AG20443 (cell line): ENCODE results near the gene MXD1.

ENCODE experiments used
- DNase-seq: peaks from one replicate; pipeline ENCODE4 v3.0.0; 2012; ENCODE audit warnings: low spot score, mixed read lengths

Gene MXD1

GRCh38 chr2:69952336-69953115 lies 37.6 kb downstream of the MXD1 start:
- no peak for DNase-seq

- DNase-seq, result no peak
These were observed 39.2 kb downstream of the MXD1 start for GRCh38 chr2:69954084-69954483.

- DNase-seq, result no peak
These were observed 40.1 kb downstream of the MXD1 start for GRCh38 chr2:69955029-69955428.

GRCh38 chr2:69956475-69956979 lies 41.6 kb downstream of the MXD1 start:
- DNase-seq, result no peak

GRCh38 chr2:69957965-69958364 lies 43.1 kb downstream of the MXD1 start:
- no peak for DNase-seq

- no peak for DNase-seq
These were observed 43.6 kb downstream of the MXD1 start for GRCh38 chr2:69958480-69958879.

- DNase-seq, result no peak
These were observed 44.5 kb downstream of the MXD1 start for GRCh38 chr2:69959425-69959824.

- no peak for DNase-seq
These were observed 45.9 kb downstream of the MXD1 start for GRCh38 chr2:69960821-69961220.

- no peak for DNase-seq
These were observed 46.6 kb downstream of the MXD1 start, which contains the start of gene ASPRV1 for GRCh38 chr2:69961496-69961895. TSS of gene ASPRV1 (minus strand) at chr2:69961631. CDS start at chr2:69961436, 195 bp downstream.

- no peak for DNase-seq
These were observed 48.2 kb downstream of the MXD1 start for GRCh38 chr2:69962986-69963730.

- DNase-seq, result no peak
These were observed 49.5 kb downstream of the MXD1 start for GRCh38 chr2:69964353-69964841.

GRCh38 chr2:69965756-69966445 lies 51.0 kb downstream of the MXD1 start:
- no peak for DNase-seq

GRCh38 chr2:69966496-69966895 lies 51.6 kb downstream of the MXD1 start:
- no peak for DNase-seq

GRCh38 chr2:69968609-69969008 lies 53.7 kb downstream of the MXD1 start:
- no peak for DNase-seq

- no peak for DNase-seq
These were observed 54.4 kb downstream of the MXD1 start for GRCh38 chr2:69969126-69969983.

GRCh38 chr2:69969991-69970390 lies 55.1 kb downstream of the MXD1 start:
- no peak for DNase-seq

GRCh38 chr2:69972822-69973221 lies 57.9 kb downstream of the MXD1 start:
- no peak for DNase-seq

GRCh38 chr2:69973335-69973735 lies 58.4 kb downstream of the MXD1 start:
- peak; percentile 83 for DNase-seq

- DNase-seq, result no peak
These were observed 60.4 kb downstream of the MXD1 start for GRCh38 chr2:69975136-69975852.

GRCh38 chr2:69975853-69976462 lies 61.0 kb downstream of the MXD1 start:
- no peak for DNase-seq
